ENCODE measurements around the gene CDH18. TPM values are rescaled to one million over a fixed set of nuclear protein-coding genes. Genes with fewer than 3 reads are reported as not detected.

The CDH18 gene
- total RNA-seq, 1 donor from 2014 or later, result not detected

DNA sequence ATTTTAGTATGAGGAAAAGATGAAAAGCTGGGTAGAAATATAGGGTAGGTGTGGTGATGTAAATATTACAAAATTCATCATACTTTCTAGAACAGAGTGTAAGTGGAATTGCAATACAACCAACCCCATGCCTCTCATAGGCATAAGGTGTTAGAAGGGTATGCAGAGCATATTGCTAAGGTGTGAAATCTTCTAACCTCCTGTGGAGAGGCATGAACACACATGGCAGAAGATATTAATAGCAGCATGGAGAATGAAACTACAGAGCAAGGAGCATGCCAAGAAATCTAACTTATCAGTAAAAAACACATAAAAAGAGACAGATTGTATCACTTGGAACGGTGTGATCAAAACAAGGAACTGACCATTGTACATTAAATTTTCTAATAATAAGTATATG lies 441.5 kb downstream of the CDH18 start:
- Histone ChIP-seq H3K36me3 (no peaks in the 10 kb centered on the region), H3K27ac (no peak overlapping the region), H3K4me3 (no peak overlapping the region), H3K9me3 (no peaks in the 10 kb centered on the region), H3K27me3 (ENCODE audit: low read depth) (no peaks in the 10 kb centered on the region), H3K4me1 (no peaks in the 10 kb centered on the region)
- TF ChIP-seq, protein P1, sequence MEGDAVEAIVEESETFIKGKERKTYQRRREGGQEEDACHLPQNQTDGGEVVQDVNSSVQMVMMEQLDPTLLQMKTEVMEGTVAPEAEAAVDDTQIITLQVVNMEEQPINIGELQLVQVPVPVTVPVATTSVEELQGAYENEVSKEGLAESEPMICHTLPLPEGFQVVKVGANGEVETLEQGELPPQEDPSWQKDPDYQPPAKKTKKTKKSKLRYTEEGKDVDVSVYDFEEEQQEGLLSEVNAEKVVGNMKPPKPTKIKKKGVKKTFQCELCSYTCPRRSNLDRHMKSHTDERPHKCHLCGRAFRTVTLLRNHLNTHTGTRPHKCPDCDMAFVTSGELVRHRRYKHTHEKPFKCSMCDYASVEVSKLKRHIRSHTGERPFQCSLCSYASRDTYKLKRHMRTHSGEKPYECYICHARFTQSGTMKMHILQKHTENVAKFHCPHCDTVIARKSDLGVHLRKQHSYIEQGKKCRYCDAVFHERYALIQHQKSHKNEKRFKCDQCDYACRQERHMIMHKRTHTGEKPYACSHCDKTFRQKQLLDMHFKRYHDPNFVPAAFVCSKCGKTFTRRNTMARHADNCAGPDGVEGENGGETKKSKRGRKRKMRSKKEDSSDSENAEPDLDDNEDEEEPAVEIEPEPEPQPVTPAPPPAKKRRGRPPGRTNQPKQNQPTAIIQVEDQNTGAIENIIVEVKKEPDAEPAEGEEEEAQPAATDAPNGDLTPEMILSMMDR (IDR thresholded peaks at IDR 0.05), result no peak
- no peak for ATAC-seq
- intact Hi-C loops (cut with DNase I), result no loop called here
- no peak for DNase-seq

DNA sequence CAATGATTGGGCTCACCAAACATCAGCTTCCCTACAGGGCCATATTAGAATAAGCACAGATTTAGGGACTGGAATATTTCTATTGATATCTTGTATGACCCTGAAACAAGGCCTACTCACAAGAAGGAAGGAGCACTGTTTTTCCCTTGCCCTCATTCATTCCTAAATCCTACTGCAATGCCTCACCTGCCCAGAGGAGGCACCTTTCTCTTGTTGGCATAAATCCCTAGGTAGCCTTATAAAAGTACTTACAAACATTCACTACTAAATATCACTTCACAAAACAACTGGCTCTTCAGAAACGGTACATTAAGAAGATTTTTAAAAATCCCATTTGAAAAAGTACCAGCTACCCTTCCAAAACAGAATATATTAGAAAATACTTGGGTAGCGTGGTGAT lies 449.4 kb downstream of the CDH18 start:
- ATAC-seq, result no peak

DNA sequence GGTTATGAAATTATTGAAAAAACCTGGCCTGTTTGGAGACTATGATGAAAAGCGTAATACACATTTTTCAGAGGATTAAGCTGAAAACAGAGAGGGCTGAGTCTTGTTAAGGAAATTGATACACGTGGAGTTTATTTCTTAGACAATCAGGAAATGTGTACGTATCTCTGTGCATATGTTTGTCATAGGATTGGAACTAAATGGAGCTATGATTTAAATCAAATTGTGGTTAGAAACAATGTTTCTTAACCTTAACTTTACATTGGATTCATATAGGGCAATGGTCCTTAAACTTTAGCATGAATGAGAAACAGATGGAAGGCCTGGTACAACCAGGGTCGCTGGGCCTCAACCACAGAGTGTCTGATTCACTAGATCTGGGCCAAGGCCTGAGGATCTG lies 451.6 kb downstream of the CDH18 start:
- Histone ChIP-seq H3K27ac (no peak overlapping the region), H3K4me1 (no peaks in the 10 kb centered on the region), H3K36me3 (no peaks in the 10 kb centered on the region), H3K4me3 (no peak overlapping the region), H3K9me3 (no peaks in the 10 kb centered on the region), H3K27me3 (ENCODE audit: low read depth) (no peaks in the 10 kb centered on the region)
- TF ChIP-seq, protein P1 (IDR thresholded peaks at IDR 0.05), result no peak
- ATAC-seq, result no peak
- DNase-seq, result no peak
- intact Hi-C loops (cut with DNase I), result no loop called here

More for the DNA sequence above, 449.4 kb downstream of the CDH18 start:
- no peaks in the 10 kb centered on the region for H3K4me1 ChIP-seq
- no peaks in the 10 kb centered on the region for H3K27me3 ChIP-seq (ENCODE audit: low read depth)
- no peak overlapping the region for H3K4me3 ChIP-seq
- no peaks in the 10 kb centered on the region for H3K36me3 ChIP-seq
- DNase-seq, result no peak
- intact Hi-C loops (cut with DNase I), result no loop called here
- no peak overlapping the region for H3K27ac ChIP-seq
- H3K9me3 ChIP-seq, result no peaks in the 10 kb centered on the region
- TF ChIP-seq, protein P1 (IDR thresholded peaks at IDR 0.05), result no peak

DNA sequence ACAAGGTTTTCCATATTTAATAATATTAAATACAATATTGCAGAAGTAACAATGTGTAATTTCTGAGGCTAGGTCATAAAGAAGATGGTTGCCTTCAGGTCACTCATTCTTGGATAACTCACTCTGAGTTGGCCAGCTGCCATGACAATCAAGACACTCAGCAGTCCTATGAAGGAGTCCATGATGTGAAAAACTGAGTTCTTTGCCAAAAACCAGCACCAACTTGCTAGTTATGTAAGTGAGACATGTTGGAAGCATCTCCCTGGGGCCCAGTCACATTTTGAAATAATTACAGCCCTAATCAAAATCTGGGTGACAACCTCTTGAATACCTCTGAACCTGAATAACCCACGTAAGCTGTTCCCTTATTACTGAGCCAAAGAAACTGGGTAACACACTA lies 453.2 kb downstream of the CDH18 start:
- Histone ChIP-seq H3K36me3 (no peaks in the 10 kb centered on the region), H3K4me3 (no peak overlapping the region), H3K9me3 (no peaks in the 10 kb centered on the region), H3K27ac (no peak overlapping the region), H3K27me3 (ENCODE audit: low read depth) (no peaks in the 10 kb centered on the region), H3K4me1 (no peaks in the 10 kb centered on the region)
- TF ChIP-seq, protein P1 (IDR thresholded peaks at IDR 0.05), result no peak
- intact Hi-C loops (cut with DNase I), result no loop called here
- DNase-seq (no peak), ATAC-seq (no peak)

DNA sequence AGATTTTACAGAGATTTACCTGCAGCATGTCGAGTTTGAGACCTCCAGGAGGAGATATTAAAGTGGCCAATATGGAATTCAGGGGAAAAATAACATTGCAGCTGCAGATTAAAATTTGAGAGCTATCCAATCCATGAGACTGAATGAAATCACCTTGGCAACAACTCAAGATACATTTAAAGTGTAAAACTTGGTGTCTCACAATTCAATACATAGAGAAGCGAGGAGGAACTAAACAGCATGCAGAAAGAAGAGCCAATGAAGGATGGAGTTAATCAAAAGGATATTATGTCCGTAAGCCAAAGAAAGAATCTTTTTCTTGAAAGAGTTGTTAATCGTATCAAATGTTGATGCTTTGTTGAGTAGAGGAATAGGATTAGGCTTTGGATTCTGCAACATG lies 455.1 kb downstream of the CDH18 start:
- H3K36me3 ChIP-seq, result no peaks in the 10 kb centered on the region
- no peak overlapping the region for H3K4me3 ChIP-seq
- H3K27ac ChIP-seq, result no peak overlapping the region
- DNase-seq (no peak), ATAC-seq (no peak)
- no peaks in the 10 kb centered on the region for H3K9me3 ChIP-seq
- intact Hi-C loops (cut with DNase I), result no loop called here
- H3K4me1 ChIP-seq, result no peaks in the 10 kb centered on the region
- TF ChIP-seq, protein P1 (IDR thresholded peaks at IDR 0.05), result no peak
- H3K27me3 ChIP-seq (ENCODE audit: low read depth), result no peaks in the 10 kb centered on the region
